Esophagus muscularis mucosa (tissue), 3 donors: Measurements from ENCODE around the gene MAN1C1.

Experiments used
- EP300 ChIP-seq: sonication (generic); formaldehyde crosslinking; IDR thresholded peaks from one replicate; pipeline ENCODE4 v1.6.1; 2017; ENCODE audit warnings: antibody characterized with exemption
- TF ChIP-seq, protein P1 (sequence below), 3 experiments: fragments of 200-600 bp in 2 of 3; fragments of 450-650 bp in 1 of 3; sonication (generic) in 2 of 3; IDR thresholded peaks; one replicate each; pipeline ENCODE4 v1.5.1; 2017 to 2019; ENCODE audit warnings: antibody characterized with exemption in 3 of 3, mild to moderate bottlenecking in 2 of 3, moderate library complexity in 1 of 3

DNA sequence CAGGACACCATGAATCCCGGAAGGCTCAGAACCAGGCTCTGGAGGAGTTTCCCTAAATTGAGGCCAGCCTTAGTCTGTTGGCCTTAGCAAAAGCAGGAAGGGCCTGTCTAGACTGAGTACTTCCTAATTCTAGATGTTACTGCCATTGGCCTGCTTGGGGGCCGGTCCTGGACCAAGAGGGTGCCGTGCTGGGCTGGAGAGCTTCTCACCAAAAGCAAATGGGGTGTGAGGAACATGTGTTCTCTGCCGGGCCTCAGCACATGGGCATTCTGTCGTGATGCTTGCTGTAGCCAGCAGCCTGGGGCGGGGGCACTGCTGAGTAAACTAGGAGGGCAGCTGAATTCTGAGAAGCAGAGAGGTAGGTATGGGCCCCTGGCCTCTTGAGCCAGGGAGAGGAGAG lies 35.7 kb upstream of the MAN1C1 start:
- TF ChIP-seq, protein P1, sequence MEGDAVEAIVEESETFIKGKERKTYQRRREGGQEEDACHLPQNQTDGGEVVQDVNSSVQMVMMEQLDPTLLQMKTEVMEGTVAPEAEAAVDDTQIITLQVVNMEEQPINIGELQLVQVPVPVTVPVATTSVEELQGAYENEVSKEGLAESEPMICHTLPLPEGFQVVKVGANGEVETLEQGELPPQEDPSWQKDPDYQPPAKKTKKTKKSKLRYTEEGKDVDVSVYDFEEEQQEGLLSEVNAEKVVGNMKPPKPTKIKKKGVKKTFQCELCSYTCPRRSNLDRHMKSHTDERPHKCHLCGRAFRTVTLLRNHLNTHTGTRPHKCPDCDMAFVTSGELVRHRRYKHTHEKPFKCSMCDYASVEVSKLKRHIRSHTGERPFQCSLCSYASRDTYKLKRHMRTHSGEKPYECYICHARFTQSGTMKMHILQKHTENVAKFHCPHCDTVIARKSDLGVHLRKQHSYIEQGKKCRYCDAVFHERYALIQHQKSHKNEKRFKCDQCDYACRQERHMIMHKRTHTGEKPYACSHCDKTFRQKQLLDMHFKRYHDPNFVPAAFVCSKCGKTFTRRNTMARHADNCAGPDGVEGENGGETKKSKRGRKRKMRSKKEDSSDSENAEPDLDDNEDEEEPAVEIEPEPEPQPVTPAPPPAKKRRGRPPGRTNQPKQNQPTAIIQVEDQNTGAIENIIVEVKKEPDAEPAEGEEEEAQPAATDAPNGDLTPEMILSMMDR (IDR thresholded peaks at IDR 0.05): no peak
- no peak for TF ChIP-seq EP300
